Stimulated activated CD4-positive, alpha-beta T cell treated with anti-CD3 and anti-CD28 coated beads, Interleukin-1b, Interleukin-23, amount 100 ng/mL, for 4 hours (primary cell): Measurements from ENCODE around the gene DEAF1.

Source experiments
- DNase-seq, 2 donors: peaks; one replicate each; pipeline ENCODE4 v3.0.0-alpha.2; 2020; ENCODE audit warnings: low read depth in 2 of 2

DEAF1 gene

DNA sequence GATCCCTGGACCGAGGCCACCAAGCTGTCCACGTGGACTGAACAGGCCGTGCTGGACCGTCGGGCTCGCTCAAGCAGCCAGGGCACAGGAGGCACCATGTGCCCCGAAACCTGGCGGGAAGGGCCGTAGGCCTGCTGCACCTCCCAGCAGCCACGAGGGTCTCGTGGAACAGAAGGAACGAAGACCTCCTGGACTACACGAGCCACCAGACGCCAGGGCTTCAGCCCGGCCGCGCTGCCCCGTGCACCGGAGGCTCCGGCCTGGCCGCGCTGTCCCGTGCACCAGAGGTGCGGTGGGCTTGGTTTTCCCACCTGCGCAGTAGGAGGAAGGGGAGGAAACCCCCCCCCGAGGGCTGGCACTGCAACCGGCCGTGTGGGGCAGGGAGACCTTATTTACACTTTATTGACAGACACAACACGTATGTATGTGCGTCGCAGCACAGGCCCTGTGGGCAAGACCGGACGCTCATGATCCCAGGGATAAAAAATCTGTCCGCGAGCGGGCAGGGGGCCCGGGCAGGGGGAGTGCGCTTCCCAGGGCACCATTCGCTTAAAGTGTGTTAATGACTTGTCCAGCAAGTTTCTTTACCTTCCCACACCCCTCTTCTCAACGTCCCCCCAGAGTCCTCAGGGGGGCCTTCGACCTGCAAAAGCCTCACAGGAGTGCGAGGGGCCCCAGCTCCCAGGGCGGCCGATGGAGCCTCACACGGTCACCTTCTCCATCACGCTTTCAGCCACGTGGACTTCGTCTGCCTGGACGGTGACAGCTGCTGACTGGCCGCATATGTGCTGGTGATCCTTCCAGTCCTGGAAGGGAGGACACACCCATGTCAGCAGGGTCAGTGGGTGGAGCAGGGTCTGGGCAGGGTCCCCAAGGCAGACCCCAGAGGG, 50.9 kb downstream of the DEAF1 start:
- DNase-seq, result no peak

DNA sequence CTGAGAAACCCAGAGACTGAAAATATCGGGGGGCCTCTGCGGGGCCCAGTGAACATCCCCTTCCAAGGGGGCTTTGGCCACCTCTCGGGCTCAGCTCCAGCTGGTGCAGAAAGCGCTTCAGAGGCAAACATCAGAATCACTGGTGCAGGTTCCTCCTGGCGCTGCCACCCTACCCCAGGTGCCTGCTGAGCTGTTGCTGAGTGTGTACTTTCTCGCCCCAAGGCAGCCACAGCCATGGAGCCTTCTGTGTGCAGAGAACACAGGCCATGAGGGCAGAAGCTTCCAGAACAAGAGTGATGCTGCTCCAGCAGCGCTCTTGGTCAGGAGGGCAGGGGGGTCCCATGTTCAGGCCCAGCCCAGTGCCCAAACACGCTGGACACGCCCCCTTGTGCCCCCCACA, 51.7 kb downstream of the DEAF1 start:
- DNase-seq, result no peak

DNA sequence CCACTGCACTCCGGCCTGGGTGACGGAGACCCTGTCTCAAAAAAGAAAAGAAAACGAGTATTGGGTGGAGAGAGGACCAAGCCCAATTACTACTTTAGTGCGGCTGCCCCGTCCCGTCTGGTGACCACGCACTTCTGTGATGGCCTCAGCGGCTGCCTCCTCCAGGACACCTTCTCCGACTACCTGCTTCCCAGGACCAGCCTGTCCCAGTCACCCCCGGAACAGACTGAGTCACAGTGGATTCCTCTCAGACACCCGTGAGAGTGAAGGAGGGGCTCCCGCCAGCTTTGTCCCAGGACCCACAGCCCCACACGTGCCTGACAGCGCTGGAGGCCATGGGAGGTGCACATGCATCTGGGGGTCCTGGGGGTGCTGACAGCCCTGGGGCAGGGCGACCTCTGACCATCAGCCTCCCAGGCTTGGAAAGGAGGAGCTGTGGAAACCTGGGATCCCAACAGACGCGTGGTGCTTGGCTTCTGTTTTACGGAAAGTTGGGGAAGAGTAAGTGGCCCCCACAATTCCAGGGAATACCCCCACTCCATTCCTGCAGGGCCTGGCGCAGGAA, 53.1 kb downstream of the DEAF1 start:
- DNase-seq, result no peak

DNA sequence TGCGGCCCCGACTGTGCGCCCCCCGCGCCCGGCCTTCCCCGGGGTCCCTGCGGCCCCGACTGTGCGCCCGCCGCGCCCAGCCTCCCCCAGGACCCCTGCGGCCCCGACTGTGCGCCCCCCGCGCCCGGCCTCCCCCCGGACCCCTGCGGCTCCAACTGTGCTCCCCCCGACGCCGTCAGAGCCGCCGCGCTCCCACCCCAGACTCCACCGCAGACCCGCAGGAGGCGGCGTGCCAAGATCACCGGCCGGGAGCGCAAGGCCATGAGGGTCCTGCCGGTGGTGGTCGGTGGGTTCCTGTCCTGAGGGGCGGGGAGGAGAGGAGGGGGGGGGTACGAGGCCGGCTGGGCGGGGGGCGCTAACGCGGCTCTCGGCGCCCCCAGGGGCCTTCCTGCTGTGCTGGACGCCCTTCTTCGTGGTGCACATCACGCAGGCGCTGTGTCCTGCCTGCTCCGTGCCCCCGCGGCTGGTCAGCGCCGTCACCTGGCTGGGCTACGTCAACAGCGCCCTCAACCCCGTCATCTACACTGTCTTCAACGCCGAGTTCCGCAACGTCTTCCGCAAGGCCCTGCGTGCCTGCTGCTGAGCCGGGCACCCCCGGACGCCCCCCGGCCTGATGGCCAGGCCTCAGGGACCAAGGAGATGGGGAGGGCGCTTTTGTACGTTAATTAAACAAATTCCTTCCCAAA, 54.9 kb downstream of the DEAF1 start:
- no peak for DNase-seq

DNA sequence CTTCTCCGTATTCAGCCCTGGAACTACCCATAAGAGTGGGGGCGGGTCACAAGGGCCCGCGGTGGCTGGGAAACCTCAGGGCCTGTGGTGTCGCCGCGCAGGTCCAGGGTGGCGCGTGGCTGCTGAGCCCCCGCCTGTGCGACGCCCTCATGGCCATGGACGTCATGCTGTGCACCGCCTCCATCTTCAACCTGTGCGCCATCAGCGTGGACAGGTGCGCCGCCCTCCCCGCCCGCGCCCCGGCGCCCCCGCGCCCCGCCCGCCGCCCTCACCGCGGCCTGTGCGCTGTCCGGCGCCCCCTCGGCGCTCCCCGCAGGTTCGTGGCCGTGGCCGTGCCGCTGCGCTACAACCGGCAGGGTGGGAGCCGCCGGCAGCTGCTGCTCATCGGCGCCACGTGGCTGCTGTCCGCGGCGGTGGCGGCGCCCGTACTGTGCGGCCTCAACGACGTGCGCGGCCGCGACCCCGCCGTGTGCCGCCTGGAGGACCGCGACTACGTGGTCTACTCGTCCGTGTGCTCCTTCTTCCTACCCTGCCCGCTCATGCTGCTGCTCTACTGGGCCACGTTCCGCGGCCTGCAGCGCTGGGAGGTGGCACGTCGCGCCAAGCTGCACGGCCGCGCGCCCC, 55.6 kb downstream of the DEAF1 start:
- no peak for DNase-seq

DNA sequence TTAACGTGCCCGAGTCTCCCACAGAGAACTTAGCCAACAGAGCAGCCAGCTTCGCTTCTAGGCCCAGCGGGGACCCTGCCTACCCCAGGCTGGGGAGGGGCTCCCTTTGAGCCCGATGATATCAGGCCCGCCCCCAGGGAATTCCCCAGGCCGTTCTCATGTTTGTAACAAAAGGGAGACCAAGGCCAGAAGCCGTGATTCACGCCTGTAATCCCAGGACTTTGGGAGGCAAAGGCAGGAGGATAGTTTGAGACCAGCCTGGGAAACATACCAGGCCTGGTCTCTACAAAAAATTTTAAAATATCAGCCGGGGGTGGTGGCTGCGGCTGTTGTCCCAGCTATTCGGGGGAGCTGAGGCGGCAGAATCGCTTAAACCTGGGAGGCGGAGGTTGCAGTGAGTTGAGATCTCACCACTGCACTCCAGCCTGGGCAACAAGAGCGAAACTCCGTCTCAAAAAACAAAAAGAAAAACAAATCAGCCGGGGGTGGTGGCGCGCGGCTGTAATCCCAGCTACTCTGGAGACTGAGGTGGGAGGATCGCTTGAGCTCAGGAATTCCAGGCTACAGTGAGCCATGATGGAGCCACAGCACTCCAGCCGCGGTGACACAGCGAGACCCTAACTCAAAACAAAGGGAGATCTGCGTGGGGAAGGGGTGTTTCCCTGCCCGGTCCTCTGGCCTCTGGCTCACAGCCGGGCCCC, 56.2 kb downstream of the DEAF1 start:
- DNase-seq, result no peak

DNA sequence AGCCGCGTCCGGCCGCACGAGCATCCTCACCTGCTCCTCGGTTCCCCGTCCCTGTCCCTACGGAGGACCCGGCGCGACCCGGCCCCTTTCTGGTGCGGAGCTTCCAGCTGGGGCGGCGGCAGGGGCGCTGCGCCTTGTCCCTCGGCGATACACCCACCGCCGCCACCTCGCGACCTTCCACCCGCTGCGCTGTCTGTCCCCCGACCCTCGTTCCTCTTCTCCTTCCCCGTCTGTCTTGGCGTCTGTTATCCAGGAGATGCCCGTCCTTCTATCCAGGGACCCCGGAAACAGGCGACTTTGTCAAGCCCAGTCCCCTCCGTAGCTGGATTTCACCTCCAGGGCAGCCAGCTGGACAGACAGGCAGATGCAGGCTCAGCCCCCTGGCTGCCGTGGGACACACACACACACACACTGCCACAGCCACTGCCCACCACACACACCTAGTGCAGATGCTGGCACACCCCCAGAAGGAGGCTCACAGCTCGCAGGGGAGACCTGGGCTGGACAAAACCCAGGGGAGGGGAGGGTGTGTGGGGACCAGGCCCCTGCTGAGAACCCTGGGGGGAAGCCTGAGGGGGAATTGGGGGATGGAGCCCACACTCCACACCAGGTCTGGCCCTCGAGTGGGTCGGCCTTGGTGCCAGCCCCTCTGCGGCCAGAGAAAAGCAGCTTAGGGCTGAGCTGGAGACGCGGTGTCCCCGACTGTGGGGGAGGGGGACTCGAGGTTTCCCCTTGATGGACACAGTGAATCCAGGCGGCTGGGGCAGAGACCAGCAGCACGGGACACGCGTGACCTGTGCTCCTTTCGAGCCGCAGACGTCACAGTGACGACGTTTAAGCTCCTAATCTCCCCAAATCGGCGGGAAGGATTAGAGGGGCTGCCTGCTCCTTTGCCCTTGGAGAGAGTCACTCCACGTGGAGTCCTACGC, 57.2 kb downstream of the DEAF1 start:
- no peak for DNase-seq

DNA sequence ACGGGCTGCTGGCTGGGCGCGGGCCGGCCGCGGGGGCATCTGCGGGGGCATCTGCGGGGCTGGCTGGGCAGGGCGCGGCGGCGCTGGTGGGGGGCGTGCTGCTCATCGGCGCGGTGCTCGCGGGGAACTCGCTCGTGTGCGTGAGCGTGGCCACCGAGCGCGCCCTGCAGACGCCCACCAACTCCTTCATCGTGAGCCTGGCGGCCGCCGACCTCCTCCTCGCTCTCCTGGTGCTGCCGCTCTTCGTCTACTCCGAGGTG, 57.8 kb downstream of the DEAF1 start:
- DNase-seq, result no peak

DNA sequence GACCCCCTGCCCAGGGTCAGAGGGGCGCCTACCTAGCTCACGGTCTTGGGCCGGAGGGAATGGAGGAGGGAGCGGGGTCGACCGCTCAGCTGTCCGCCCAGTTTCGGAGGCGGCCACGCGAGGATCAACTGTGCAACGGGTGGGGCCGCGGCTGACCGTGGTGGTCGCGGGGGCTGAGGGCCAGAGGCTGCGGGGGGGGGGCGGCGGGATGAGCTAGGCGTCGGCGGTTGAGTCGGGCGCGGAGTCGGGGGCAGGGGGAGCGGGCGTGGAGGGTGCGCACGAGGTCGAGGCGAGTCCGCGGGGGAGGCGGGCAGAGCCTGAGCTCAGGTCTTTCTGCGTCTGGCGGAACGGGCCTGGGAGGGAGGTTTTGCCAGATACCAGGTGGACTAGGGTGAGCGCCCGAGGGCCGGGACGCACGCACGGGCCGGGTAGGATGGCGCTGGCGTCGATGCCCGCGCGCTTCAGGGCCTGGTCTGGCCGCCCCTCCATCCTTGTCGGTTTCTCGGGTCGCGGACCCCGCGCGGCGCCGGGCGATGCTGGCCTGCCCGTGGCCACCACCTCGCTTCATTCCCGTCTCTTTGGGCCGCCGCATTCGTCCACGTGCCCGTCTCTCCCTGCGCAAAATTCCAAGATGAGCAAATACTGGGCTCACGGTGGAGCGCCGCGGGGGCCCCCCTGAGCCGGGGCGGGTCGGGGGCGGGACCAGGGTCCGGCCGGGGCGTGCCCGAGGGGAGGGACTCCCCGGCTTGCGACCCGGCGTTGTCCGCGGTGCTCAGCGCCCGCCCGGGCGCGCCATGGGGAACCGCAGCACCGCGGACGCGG, 58.3 kb downstream of the DEAF1 start, which contains the start of gene DRD4:
DRD4 (plus strand) TSS at position 759 of the 822 bp plus-strand sequence; CDS start at position 795, 36 bp downstream.
- no peak for DNase-seq

DNA sequence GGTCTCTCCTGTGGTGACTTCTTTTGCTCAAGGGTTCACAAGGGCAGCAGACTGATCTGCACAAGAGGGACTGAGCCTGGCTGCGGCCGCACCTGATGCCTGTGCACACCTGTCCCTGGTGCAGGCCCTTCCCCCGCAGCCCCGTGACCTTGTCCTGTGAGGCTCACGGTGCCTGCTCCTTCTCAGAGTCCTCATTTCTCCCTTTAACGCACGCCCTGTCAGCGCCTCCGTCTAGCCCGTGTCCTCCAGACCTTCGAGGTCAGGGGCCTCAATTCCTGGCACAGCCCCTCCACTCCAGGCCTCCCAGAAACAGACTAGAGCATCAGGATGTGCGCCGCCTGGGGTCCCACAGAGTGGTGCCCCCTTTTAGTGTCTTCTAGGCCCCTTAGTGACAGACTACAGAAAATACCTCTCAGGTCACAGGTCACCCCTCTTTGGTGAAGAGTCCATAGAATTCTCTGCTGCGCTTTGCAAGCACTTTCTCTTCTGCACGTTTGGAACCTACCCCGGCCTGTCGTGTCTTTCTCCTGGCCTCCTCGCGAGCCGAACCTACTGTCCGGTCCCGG, 59.0 kb downstream of the DEAF1 start:
- no peak for DNase-seq

DNA sequence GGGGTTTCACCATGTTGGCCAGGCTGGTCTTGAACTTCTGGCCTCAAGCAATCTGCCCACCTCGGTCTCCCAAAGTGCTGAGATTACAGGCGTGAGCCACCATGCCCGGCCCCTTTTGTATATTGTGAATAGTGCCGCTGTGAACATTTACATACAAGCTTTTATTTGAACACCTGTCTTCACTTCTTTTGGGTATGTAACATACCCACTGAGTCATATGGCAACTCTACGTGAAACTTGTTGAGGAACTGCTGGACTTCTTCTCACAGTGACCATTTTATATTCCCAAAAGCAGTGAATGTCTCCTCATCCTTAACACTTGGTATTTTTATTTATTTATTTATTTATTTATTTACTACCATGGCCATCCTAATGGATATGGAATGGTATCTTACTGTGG, 64.2 kb downstream of the DEAF1 start:
- DNase-seq, result no peak

DNA sequence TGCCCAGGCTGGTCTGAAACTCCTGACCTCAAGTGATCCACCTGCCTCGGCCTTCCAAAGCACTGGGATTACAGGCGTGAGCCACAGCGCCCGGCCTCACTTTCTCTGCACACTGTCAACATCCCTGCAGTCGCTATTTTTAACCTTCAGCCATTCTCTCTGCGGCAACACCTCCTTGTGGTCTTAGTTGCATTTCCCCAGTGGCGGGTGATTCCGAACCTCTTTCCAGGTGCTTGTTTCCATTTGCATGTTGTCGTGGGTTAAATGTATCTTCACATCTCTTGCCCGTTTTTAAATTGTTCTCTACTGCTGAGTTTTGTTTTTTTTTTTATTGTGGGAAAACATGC, 65.8 kb downstream of the DEAF1 start:
- no peak for DNase-seq

DNA sequence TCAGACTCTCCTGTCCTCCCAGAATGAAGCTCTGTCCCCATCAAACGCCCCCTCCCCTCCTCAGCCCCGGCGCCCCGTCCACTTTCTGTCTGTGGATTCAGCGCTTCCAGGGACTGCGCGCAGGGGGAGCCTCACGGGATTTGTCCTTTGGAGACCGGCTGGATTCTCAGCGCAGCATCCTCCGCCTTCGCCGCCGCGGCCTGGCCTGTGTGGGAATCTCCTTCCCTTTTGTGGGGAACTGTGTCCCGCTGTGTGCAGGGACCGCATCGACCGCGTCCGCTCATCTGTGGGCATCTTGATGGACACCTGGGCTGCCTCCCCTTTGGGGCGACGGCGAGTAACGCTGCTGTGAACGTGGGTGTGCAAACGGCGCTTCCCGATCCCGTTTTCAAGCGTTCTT, 67.0 kb downstream of the DEAF1 start:
- DNase-seq, result no peak

DNA sequence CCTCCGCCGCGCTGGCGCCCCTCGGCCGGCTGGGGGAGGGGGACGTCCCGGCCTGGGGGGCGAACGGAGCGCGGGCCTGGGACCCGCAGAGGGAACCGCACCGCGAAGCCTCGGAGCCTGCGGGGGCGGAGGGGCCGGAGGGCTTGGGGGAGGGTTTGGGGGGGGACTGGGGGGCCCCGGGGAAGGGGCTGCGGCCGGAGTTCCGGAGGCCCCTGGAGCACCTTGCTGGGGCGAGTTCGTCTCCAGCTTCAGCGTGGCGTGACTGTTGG, 67.8 kb downstream of the DEAF1 start:
- DNase-seq, result no peak

DNA sequence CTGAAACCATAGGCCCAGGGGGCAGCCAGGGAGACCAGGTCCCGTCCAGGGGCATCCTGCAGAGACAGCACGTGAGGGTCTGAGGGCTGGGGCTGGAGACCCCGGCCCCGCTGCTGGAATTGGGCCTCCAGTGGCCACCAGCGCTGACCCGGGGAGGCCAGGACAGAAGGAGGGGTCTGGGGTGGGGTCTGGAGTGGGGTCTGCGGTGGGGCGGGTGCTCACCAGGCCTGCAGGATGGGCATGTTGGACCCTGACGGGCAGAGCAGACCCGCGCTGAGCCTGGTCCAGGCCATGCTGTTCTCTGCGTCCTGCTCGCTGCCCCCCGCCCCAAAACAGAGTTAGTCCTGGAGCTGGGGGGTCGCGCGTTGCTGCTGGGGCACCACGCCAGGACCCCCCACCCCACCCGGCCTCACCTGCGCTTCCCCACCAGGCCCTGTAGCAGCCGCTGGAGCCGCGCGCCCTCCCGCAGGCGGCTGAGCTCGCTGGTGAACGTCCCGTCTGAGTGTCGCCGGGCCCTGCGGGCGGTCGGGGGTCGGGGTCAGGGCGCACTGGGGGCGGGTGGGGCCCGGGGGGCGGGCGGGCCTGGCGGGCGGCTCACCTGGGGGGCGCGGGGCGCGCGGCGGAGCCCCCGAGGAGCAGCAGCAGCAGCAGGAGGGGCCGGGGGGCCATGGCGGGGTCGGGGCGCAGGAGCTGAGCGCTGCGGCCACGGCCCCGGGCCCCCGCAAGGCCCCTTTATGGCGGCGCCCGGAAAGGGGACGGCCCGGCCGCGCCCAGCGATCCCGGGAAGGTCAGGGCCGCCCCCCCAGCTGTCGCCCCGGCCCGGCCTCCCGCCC, 68.3 kb downstream of the DEAF1 start, which contains the start of gene SCT:
SCT (minus strand) TSS at position 707 of the 833 bp plus-strand sequence; CDS start at position 669, 38 bp downstream.
- no peak for DNase-seq

DNA sequence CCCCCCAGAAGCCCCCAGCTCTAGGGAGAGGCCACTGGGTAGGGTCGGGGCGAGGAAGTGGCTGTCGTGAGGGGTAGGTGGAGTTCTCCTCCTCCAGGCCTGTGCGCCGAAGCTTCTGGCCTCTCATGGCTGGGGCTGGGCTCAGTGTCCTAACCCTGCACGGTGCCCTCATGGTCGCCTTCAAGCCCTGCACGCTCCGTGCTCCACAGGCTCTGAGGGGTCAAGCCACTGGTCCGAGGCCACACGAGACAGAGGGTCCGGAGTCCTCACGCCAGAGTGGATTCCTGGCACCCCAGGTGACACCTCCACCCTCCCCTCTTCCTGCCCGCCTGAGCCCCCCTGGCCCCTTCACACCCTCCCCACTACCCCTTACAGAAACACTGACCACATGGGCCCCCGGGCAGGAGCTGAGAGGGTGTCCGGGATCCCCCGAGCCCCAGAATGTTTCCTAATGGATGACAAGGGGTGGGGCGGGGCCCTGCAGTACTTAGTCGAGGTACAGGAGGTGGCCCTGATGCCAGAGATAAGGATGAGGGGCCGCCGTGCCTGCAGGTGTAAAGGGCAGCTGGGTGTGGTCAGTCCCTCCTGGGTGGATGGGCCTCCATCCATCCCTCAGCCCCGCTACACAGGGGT, 69.3 kb downstream of the DEAF1 start:
- no peak for DNase-seq

DNA sequence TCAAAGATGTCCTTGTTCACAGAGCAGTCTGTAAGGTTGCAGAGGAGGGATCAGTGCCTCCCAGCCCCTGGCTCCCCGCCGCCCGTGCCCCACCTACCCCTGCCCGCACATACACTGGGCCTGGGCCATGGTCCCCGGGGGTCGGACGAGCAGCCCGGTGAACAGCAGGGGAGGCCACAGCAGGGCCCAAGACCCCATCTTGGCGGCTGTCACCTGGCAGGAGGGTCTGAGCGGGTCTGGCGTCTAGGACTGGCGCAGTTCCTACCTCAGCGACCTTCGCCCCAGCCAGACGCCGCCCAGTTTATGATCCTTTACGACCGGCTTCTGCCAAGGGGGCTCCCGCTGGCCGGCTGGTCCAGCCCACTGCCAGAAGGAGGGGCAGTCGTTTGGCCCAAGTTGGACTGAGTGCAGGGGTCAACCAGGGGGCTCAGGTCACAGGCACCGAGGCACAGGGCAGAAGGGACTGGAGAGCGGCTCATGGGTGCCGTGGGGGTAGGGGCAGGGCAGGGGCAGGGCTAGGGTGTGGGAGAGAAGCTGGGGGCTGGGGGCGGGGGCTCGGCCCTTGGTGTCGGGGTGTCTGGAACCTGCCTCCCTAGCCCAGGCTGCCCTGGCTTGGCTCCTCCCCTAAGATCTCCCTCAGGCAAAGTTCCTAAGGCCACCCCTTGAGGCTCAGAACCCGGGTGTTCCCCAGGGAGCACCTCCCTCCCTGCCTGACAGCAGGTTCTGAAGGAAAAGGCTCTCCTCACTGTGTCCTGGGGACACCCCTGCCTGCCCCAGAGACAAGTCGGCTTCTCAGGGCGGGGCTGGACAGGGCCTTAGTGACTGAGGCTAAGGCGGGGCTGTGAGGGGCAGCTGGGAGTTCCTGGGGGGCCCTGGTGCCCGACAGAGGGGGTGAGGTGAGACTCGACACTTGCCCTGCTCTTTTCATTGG, 70.1 kb downstream of the DEAF1 start, which contains the start of gene CDHR5:
CDHR5 (minus strand) TSS at position 251 of the 931 bp plus-strand sequence; CDS start at position 198, 53 bp downstream.
- no peak for DNase-seq
